Endothelial cell of umbilical vein (primary cell): Measurements from ENCODE around the gene ERBIN.

Source experiments
- CTCF ChIP-seq, 2 donors: IDR thresholded peaks; 1 replicate in 1 of 2; 2 replicates in 1 of 2; pipeline ENCODE4 v1.5.1; 2011; ENCODE audit warnings: low read length in 2 of 2, mild to moderate bottlenecking in 2 of 2, moderate library complexity in 2 of 2, control low read depth in 1 of 2, inconsistent platforms in 1 of 2, low read depth in 1 of 2; ENCODE audit not compliant: insufficient read depth in 1 of 2; ENCODE audit errors: extremely low read depth in 1 of 2
- EZH2 ChIP-seq: IDR thresholded peaks from 2 replicates; pipeline ENCODE4 v1.6.1; 2012; ENCODE audit warnings: borderline replicate concordance, low read depth, mild to moderate bottlenecking, moderate library complexity, low read length, inconsistent platforms; ENCODE audit not compliant: severe bottlenecking
- POLR2A ChIP-seq: IDR thresholded peaks from 2 replicates; pipeline ENCODE4 v1.6.1; 2012; ENCODE audit warnings: low read depth, mild to moderate bottlenecking, control low read depth, low read length

- TF ChIP-seq CTCF (IDR thresholded peaks at IDR 0.05; ENCODE audit: extremely low read depth in 1 of 2, insufficient read depth in 1 of 2, low read depth in 1 of 2, low read length in 2 of 2) (no peak), POLR2A (no peak), EZH2 (no peak)
These were observed 11.7 kb upstream of the ERBIN start for GRCh38 chr5:65914641-65915196.
